ENCODE results near the gene SMAP1.

- peak; percentile 94 for TF ChIP-seq CTCF (IDR thresholded peaks at IDR 0.05)
- TF ChIP-seq ZFX (IDR thresholded peaks at IDR 0.05; ENCODE audit: borderline replicate concordance): no peak
These were observed 216.6 kb downstream of the SMAP1 start for GRCh38 chr6:70884074-70884983.
